Immature natural killer cell (primary cell): Measurements from ENCODE around the gene ATP8B3. TPM values are rescaled to one million over a fixed set of nuclear protein-coding genes. Genes with fewer than 3 reads are reported as not detected.

Source experiments
- DNase-seq, 3 donors: peaks; one replicate each; pipeline ENCODE4 v3.0.0; 2022; ENCODE audit warnings: mixed read lengths in 1 of 3
- H3K27ac Mint-ChIP-seq, 6 donors: one replicate each; pipeline ENCODE4 v1.8.0; 2020; ENCODE audit warnings: mixed read lengths in 6 of 6, mild to moderate bottlenecking in 5 of 6, inconsistent platforms in 4 of 6, moderate library complexity in 3 of 6
- H3K27me3 Mint-ChIP-seq, 3 donors: one replicate each; pipeline ENCODE4 v1.8.0; 2020 to 2021; ENCODE audit warnings: low read depth in 3 of 3, mild to moderate bottlenecking in 3 of 3, mixed read lengths in 3 of 3, moderate library complexity in 3 of 3, inconsistent platforms in 1 of 3
- H3K36me3 Mint-ChIP-seq, 3 donors: one replicate each; pipeline ENCODE4 v1.8.0; 2020; ENCODE audit warnings: mixed read lengths in 3 of 3, inconsistent platforms in 2 of 3, mild to moderate bottlenecking in 2 of 3
- H3K4me1 Mint-ChIP-seq, 2 donors: one replicate each; pipeline ENCODE4 v1.8.0; 2020; ENCODE audit warnings: inconsistent platforms in 2 of 2, mild to moderate bottlenecking in 2 of 2, mixed read lengths in 2 of 2, moderate library complexity in 1 of 2
- H3K4me3 Mint-ChIP-seq, 5 donors: one replicate each; pipeline ENCODE4 v1.8.0; 2020; ENCODE audit warnings: mild to moderate bottlenecking in 5 of 5, mixed read lengths in 5 of 5, inconsistent platforms in 3 of 5, moderate library complexity in 3 of 5
- H3K9me3 Mint-ChIP-seq, 6 donors: one replicate each; pipeline ENCODE4 v1.8.0; 2020; ENCODE audit warnings: mild to moderate bottlenecking in 6 of 6, mixed read lengths in 6 of 6, inconsistent platforms in 4 of 6, moderate library complexity in 3 of 6
- polyA plus RNA-seq, 3 donors: library from polyadenylated mRNA; unstranded; fragments of 300-500 nt; fragmentation: Illumina TruSeq; gene quantifications; one replicate each; pipeline ENCODE4 v1.2.3, GENCODE V29; 2021

ATP8B3 gene
- polyA plus RNA-seq, 3 donors from 2014 or later, result 1.7 to 3.3 (median 3.1) TPM

DNA sequence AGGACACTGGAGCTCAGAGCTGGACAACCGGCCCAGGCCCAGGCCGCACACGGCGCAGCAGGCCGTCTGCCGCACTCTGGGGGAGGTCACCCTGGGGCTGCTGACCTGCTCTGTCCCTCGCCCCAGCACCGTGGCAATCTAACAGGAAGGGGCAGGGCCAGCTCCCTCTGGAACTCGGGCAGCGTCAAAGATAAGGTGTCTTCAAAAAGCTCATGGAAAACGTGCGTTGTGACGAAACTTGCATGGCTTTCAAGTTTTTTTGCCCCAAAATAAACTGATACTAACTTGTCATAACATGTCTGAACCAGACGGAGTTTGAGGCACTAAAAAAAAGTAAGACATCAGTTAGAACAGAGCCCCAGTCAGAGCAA is 12.2 kb upstream of the ATP8B3 start:
- Mint-ChIP-seq H3K36me3 (peaks cover 0 to 7% (median 3%) of the 10 kb centered on the region in 3 donors), H3K9me3 (no peaks in the 10 kb centered on the region), H3K27me3 (peaks cover 0 to 4% (median 2%) of the 10 kb centered on the region in 3 donors), H3K4me1 (peaks cover 0 to 5% of the 10 kb centered on the region in 2 donors), H3K27ac (peak overlapping the region in 1 of 6 donors; percentile 73), H3K4me3 (no peak overlapping the region)
- DNase-seq, result no peak

- Mint-ChIP-seq H3K4me3 (no peak overlapping the region), H3K4me1 (peaks cover 0 to 5% of the 10 kb centered on the region in 2 donors), H3K9me3 (no peaks in the 10 kb centered on the region), H3K27me3 (peaks cover 0 to 4% (median 2%) of the 10 kb centered on the region in 3 donors), H3K27ac (no peak overlapping the region), H3K36me3 (peaks cover 0 to 7% (median 3%) of the 10 kb centered on the region in 3 donors)
- no peak for DNase-seq
Observed at GRCh38 chr19:1823539-1824251, 11.6 kb upstream of the ATP8B3 start.

DNA sequence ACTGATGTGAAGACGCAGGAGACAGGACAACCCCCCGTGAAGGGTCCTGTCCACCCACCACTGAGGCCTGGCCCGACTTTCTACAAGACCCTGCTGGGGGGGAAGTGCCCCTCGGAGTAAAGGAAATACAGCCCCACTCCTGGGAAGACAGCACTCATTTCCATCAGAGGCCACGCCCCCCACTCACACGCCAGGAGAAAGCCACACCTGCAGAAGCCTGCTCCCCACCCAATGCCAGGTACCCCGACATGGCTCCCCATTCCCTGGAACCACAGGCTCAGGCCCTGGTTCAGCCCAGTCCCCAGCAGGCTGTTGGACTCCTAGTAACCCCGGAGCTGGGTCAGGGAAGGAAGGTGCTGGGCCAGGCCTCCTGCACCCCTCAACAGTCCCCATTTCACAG is 10.9 kb upstream of the ATP8B3 start:
- Mint-ChIP-seq H3K4me1 (peaks cover 0 to 5% of the 10 kb centered on the region in 2 donors), H3K36me3 (peaks cover 0 to 7% (median 3%) of the 10 kb centered on the region in 3 donors), H3K4me3 (no peak overlapping the region), H3K27me3 (peaks cover 0 to 4% (median 2%) of the 10 kb centered on the region in 3 donors), H3K27ac (no peak overlapping the region), H3K9me3 (no peaks in the 10 kb centered on the region)
- DNase-seq, result no peak

DNA sequence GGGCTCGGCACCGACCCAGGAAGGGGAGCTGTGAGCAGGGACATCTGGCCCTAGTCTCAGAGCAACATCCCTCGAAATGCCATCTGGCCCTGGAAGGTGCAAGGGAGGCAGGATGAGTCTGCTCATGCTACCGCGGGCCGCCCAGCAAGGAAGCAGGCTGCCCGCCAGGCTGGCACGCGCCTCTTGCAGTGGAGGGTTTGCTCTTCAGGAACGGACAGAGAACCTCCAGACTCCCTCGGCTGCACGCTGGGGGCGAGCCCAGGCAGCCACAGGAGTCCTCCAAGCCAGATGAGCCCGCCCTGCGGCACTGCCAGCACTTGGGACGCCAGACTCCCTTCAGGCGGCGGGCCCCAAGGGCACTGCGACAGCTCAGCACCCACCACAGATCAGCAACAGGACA is 10.1 kb upstream of the ATP8B3 start:
- Mint-ChIP-seq H3K27ac (no peak overlapping the region), H3K36me3 (peaks cover 0 to 7% (median 3%) of the 10 kb centered on the region in 3 donors), H3K9me3 (no peaks in the 10 kb centered on the region), H3K27me3 (peaks cover 0 to 4% (median 0%) of the 10 kb centered on the region in 3 donors), H3K4me1 (peaks cover 0 to 5% of the 10 kb centered on the region in 2 donors), H3K4me3 (no peak overlapping the region)
- no peak for DNase-seq

DNA sequence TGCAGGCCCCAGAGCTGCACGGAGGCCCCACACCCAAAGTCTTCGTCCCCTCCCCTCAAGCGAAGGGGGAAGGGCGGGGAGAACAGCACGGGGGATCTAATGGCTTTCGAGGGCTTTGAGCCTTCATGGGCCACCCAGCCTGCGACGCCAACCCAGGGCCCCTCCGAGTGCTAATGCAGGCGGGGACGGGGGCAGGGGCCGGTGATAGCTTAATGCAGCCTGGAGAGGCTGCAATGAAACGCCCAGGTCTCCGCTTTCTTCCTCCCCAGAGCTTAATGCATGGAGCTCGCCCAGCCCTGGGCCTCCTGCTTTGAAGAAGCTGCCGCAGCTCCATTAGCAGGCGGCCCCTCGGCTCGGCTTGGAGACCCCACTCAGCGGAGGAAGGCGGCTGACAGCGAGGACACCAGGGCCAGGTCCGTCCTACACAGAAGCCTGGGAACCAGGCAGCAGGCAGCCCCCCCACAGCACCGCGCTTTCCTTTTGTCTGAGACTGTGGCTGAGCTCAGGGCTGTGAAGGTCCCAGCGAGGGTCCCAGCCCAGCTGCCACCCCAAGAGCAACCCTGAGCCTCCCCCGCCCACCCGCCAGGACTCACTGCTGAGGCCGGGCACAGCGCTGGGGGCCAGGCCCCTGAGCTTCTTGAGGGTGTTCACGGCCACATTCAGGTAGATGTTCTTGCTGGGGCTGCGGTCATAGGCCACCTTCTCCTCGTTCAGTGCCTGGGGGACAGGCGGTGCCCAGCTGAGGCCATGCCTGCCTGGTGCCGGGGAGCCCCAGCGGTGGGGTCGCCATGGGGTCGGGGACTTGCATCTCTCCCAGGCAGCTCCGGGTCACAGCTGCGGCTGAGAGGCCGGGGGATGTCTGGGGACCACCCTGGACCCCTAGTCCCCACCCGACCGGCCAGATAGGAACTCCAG is 7.5 kb upstream of the ATP8B3 start:
- Mint-ChIP-seq H3K27me3 (peaks cover 0 to 4% (median 0%) of the 10 kb centered on the region in 3 donors), H3K27ac (no peak overlapping the region), H3K4me1 (no peaks in the 10 kb centered on the region), H3K9me3 (no peaks in the 10 kb centered on the region), H3K36me3 (peaks cover 0 to 4% (median 3%) of the 10 kb centered on the region in 3 donors), H3K4me3 (no peak overlapping the region)
- DNase-seq, result no peak

GRCh38 chr19:1818549-1819195 is 6.6 kb upstream of the ATP8B3 start:
- Mint-ChIP-seq H3K4me1 (no peaks in the 10 kb centered on the region), H3K4me3 (no peak overlapping the region), H3K27me3 (peaks cover 0 to 4% (median 0%) of the 10 kb centered on the region in 3 donors), H3K36me3 (peaks cover 0 to 4% (median 3%) of the 10 kb centered on the region in 3 donors), H3K27ac (no peak overlapping the region), H3K9me3 (no peaks in the 10 kb centered on the region)
- no peak for DNase-seq

DNA sequence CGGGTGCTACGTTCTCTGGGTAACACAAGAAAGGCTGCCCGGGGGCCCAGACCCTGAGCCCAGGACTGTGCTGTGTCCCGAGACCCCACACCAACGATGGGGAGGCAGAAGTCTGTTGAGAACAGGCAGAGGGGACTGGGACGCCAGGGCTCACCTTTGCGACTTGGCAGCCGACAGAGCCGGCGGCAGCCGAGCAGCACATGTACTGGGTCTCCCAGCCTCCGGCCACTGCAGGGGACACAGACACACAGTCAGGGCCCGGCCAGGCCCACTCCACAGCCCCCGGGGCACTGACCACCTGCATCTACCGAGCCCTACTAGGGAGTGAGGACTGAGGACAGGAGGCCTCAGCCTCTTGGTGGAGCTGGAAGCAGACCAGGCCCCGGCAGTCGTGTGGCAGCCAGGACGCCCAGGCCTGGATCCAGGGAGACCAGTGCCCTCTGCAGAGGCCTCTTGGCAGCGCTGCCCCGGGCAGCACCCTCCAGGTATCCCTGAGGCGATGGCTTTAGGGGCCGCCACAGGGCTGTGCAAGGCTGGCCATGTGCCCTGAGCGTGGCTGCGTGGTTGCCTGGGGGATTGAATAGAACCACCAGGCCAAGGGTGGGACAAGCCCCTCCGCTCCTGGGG is 5.6 kb upstream of the ATP8B3 start:
- Mint-ChIP-seq H3K4me1 (peaks cover 6 to 7% of the 10 kb centered on the region in 2 donors), H3K4me3 (no peak overlapping the region), H3K27me3 (peaks cover 0 to 5% (median 4%) of the 10 kb centered on the region in 3 donors), H3K9me3 (no peaks in the 10 kb centered on the region), H3K36me3 (peaks cover 0 to 4% (median 3%) of the 10 kb centered on the region in 3 donors), H3K27ac (no peak overlapping the region)
- no peak for DNase-seq

DNA sequence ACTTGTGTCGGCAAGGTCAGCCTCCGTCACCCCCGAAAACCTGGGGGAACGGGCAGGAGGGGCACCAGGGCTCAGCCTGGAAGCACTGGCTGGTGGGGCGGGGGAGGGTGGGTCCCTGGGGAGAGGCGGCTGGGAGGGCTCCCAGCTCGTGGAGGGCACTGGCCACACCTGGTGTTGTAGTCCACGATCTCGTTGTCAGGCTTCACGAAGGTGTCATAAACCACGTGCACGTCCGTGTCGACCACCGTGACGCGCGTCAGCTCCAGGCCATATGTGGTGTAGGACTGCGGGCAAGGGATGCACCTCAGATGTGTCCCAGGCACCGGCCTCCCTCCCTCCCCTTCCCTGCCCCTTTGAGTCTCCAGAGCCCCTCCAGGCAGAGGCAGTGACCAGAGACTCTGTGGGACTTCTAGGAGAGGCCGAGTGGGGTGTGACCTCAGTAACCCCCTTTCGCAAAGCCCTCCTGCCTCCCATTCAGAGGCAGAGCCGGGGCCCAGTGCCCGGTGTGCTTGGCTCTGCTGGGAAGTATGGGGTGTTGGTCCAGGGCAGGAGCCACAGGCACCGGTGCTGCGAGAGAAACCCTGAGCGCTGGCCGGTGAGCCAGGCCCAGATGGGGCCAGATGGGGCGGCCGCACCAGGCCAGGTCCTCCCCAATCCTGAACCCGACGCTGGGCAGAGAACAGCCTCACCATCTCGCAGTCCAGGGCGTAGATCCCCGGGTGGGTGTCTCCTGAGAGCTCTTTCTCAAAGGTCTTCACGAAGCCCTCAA is 4.6 kb upstream of the ATP8B3 start:
- Mint-ChIP-seq H3K9me3 (no peaks in the 10 kb centered on the region), H3K36me3 (peaks cover 0 to 4% (median 3%) of the 10 kb centered on the region in 3 donors), H3K27me3 (peaks cover 0 to 5% (median 4%) of the 10 kb centered on the region in 3 donors), H3K4me1 (peaks cover 9 to 11% of the 10 kb centered on the region in 2 donors), H3K27ac (no peak overlapping the region), H3K4me3 (no peak overlapping the region)
- no peak for DNase-seq

GRCh38 chr19:1815605-1816529 is 3.8 kb upstream of the ATP8B3 start:
- H3K36me3 Mint-ChIP-seq, result peaks cover 0 to 4% (median 3%) of the 10 kb centered on the region in 3 donors
- H3K4me3 Mint-ChIP-seq, result no peak overlapping the region
- no peaks in the 10 kb centered on the region for H3K9me3 Mint-ChIP-seq
- peaks cover 11% of the 10 kb centered on the region in 2 donors for H3K4me1 Mint-ChIP-seq
- peaks cover 0 to 5% (median 4%) of the 10 kb centered on the region in 3 donors for H3K27me3 Mint-ChIP-seq
- H3K27ac Mint-ChIP-seq, result no peak overlapping the region
- DNase-seq, result no peak

GRCh38 chr19:1814833-1815604 is 2.9 kb upstream of the ATP8B3 start:
- no peak overlapping the region for H3K4me3 Mint-ChIP-seq

GRCh38 chr19:1814391-1814790 is 2.3 kb upstream of the ATP8B3 start:
- Mint-ChIP-seq H3K4me1 (peaks cover 11% of the 10 kb centered on the region in 2 donors), H3K27me3 (peaks cover 0 to 5% (median 4%) of the 10 kb centered on the region in 3 donors), H3K36me3 (no peaks in the 10 kb centered on the region), H3K27ac (no peak overlapping the region), H3K4me3 (no peak overlapping the region), H3K9me3 (no peaks in the 10 kb centered on the region)
- no peak for DNase-seq

More at GRCh38 chr19:1814833-1815604, 2.9 kb upstream of the ATP8B3 start:
- DNase-seq, result no peak
- Mint-ChIP-seq H3K4me1 (peaks cover 11% of the 10 kb centered on the region in 2 donors), H3K36me3 (no peaks in the 10 kb centered on the region), H3K27ac (no peak overlapping the region), H3K27me3 (peaks cover 0 to 5% (median 4%) of the 10 kb centered on the region in 3 donors), H3K9me3 (no peaks in the 10 kb centered on the region)
